ENCODE results near the gene KCNQ2.

The KCNQ2 gene

GRCh38 chr20:63423751-63424150 lies 48.7 kb downstream of the KCNQ2 start:
- H4K8ac ChIP-seq (ENCODE audit: low read depth, low read length), result no peak overlapping the region
- H3K4me1 ChIP-seq (ENCODE audit: control insufficient read depth, low read depth, low read length), result no peaks in the 10 kb centered on the region
- no peak for DNase-seq
- H3K36me3 ChIP-seq (ENCODE audit: control insufficient read depth, insufficient read depth, low read length), result no peaks in the 10 kb centered on the region
- H2BK120ac ChIP-seq (ENCODE audit: low read depth, low read length), result no peak overlapping the region
- no peak overlapping the region for H2BK5ac ChIP-seq (ENCODE audit: low read length)
- H3K9ac ChIP-seq (ENCODE audit: low read length), result no peak overlapping the region
- no CpG with 5 or more reads among the region's 21 CpGs for WGBS (ENCODE audit: extremely low coverage, insufficient coverage, low lambda C conversion rate)
- H2AK5ac ChIP-seq (ENCODE audit: low read length), result no peak overlapping the region
- H4K5ac ChIP-seq (ENCODE audit: low read length), result no peak overlapping the region
- H3K79me1 ChIP-seq (ENCODE audit: low read length), result no peaks in the 10 kb centered on the region
- no peak overlapping the region for H3K18ac ChIP-seq (ENCODE audit: low read length)
- H2BK15ac ChIP-seq (replicated peaks; ENCODE audit: low read depth), result no peak overlapping the region
- no peak overlapping the region for H3K4ac ChIP-seq (ENCODE audit: low read depth, low read length)
- no peak overlapping the region for H3K56ac ChIP-seq (ENCODE audit: low read length)
- H3K4me3 ChIP-seq (ENCODE audit: low read length), result no peak overlapping the region
- no peak overlapping the region for H3K4me2 ChIP-seq (ENCODE audit: low read length)
- H3K27ac ChIP-seq (ENCODE audit: low read depth, low read length), result no peak overlapping the region
- no peaks in the 10 kb centered on the region for H3K79me2 ChIP-seq (ENCODE audit: control insufficient read depth, insufficient read depth, low read length)
- H3K27me3 ChIP-seq (ENCODE audit: insufficient read depth, low read length, poor library complexity), result no peaks in the 10 kb centered on the region
- H3K23ac ChIP-seq (ENCODE audit: low read length), result no peak overlapping the region

- no peak overlapping the region for H3K56ac ChIP-seq (ENCODE audit: low read length)
- H2AK5ac ChIP-seq (ENCODE audit: low read length), result no peak overlapping the region
- no peak overlapping the region for H3K4me3 ChIP-seq (ENCODE audit: low read length)
- no peak overlapping the region for H2BK15ac ChIP-seq (replicated peaks; ENCODE audit: low read depth)
- H3K18ac ChIP-seq (ENCODE audit: low read length), result no peak overlapping the region
- no peak overlapping the region for H3K23ac ChIP-seq (ENCODE audit: low read length)
- H3K79me2 ChIP-seq (ENCODE audit: control insufficient read depth, insufficient read depth, low read length), result no peaks in the 10 kb centered on the region
- H3K36me3 ChIP-seq (ENCODE audit: control insufficient read depth, insufficient read depth, low read length), result no peaks in the 10 kb centered on the region
- no CpG with 5 or more reads among the region's 25 CpGs for WGBS (ENCODE audit: extremely low coverage, insufficient coverage, low lambda C conversion rate)
- no peak overlapping the region for H3K4ac ChIP-seq (ENCODE audit: low read depth, low read length)
- no peak overlapping the region for H3K9ac ChIP-seq (ENCODE audit: low read length)
- no peak overlapping the region for H2BK120ac ChIP-seq (ENCODE audit: low read depth, low read length)
- no peak overlapping the region for H4K8ac ChIP-seq (ENCODE audit: low read depth, low read length)
- H2BK5ac ChIP-seq (ENCODE audit: low read length), result no peak overlapping the region
- H3K4me2 ChIP-seq (ENCODE audit: low read length), result no peak overlapping the region
- no peaks in the 10 kb centered on the region for H3K27me3 ChIP-seq (ENCODE audit: insufficient read depth, low read length, poor library complexity)
- H3K27ac ChIP-seq (ENCODE audit: low read depth, low read length), result no peak overlapping the region
- DNase-seq, result no peak
- no peaks in the 10 kb centered on the region for H3K79me1 ChIP-seq (ENCODE audit: low read length)
- H3K4me1 ChIP-seq (ENCODE audit: control insufficient read depth, low read depth, low read length), result no peaks in the 10 kb centered on the region
- H4K5ac ChIP-seq (ENCODE audit: low read length), result no peak overlapping the region
Observed at GRCh38 chr20:63422653-63423052, 49.8 kb downstream of the KCNQ2 start.

GRCh38 chr20:63421913-63422312 lies 50.5 kb downstream of the KCNQ2 start:
- WGBS (ENCODE audit: extremely low coverage, insufficient coverage, low lambda C conversion rate), result no CpG with 5 or more reads among the region's 17 CpGs

GRCh38 chr20:63421094-63421692 lies 51.3 kb downstream of the KCNQ2 start:
- H2AK5ac ChIP-seq (ENCODE audit: low read length), result no peak overlapping the region
- no peak overlapping the region for H3K23ac ChIP-seq (ENCODE audit: low read length)
- H3K79me1 ChIP-seq (ENCODE audit: low read length), result no peaks in the 10 kb centered on the region
- no peak overlapping the region for H4K5ac ChIP-seq (ENCODE audit: low read length)
- H3K4me2 ChIP-seq (ENCODE audit: low read length), result no peak overlapping the region
- no peak overlapping the region for H3K27ac ChIP-seq (ENCODE audit: low read depth, low read length)
- no peak overlapping the region for H3K56ac ChIP-seq (ENCODE audit: low read length)
- no peaks in the 10 kb centered on the region for H3K36me3 ChIP-seq (ENCODE audit: control insufficient read depth, insufficient read depth, low read length)
- no peak for DNase-seq
- H2BK5ac ChIP-seq (ENCODE audit: low read length), result no peak overlapping the region
- no peak overlapping the region for H3K4ac ChIP-seq (ENCODE audit: low read depth, low read length)
- no peaks in the 10 kb centered on the region for H3K27me3 ChIP-seq (ENCODE audit: insufficient read depth, low read length, poor library complexity)
- H3K9ac ChIP-seq (ENCODE audit: low read length), result no peak overlapping the region
- no peak overlapping the region for H2BK120ac ChIP-seq (ENCODE audit: low read depth, low read length)
- H2BK15ac ChIP-seq (replicated peaks; ENCODE audit: low read depth), result no peak overlapping the region
- no peak overlapping the region for H4K8ac ChIP-seq (ENCODE audit: low read depth, low read length)
- H3K4me3 ChIP-seq (ENCODE audit: low read length), result no peak overlapping the region
- no peak overlapping the region for H3K18ac ChIP-seq (ENCODE audit: low read length)
- no CpG with 5 or more reads among the region's 29 CpGs for WGBS (ENCODE audit: extremely low coverage, insufficient coverage, low lambda C conversion rate)
- no peaks in the 10 kb centered on the region for H3K79me2 ChIP-seq (ENCODE audit: control insufficient read depth, insufficient read depth, low read length)
- no peaks in the 10 kb centered on the region for H3K4me1 ChIP-seq (ENCODE audit: control insufficient read depth, low read depth, low read length)

More at GRCh38 chr20:63421913-63422312, 50.5 kb downstream of the KCNQ2 start:
- H2BK15ac ChIP-seq (replicated peaks; ENCODE audit: low read depth), result no peak overlapping the region
- H3K4ac ChIP-seq (ENCODE audit: low read depth, low read length), result no peak overlapping the region
- no peak overlapping the region for H4K8ac ChIP-seq (ENCODE audit: low read depth, low read length)
- no peak for DNase-seq
- H3K18ac ChIP-seq (ENCODE audit: low read length), result no peak overlapping the region
- H3K27ac ChIP-seq (ENCODE audit: low read depth, low read length), result no peak overlapping the region
- H3K4me2 ChIP-seq (ENCODE audit: low read length), result no peak overlapping the region
- no peaks in the 10 kb centered on the region for H3K79me2 ChIP-seq (ENCODE audit: control insufficient read depth, insufficient read depth, low read length)
- no peak overlapping the region for H3K23ac ChIP-seq (ENCODE audit: low read length)
- no peaks in the 10 kb centered on the region for H3K27me3 ChIP-seq (ENCODE audit: insufficient read depth, low read length, poor library complexity)
- H4K5ac ChIP-seq (ENCODE audit: low read length), result no peak overlapping the region
- H3K36me3 ChIP-seq (ENCODE audit: control insufficient read depth, insufficient read depth, low read length), result no peaks in the 10 kb centered on the region
- no peak overlapping the region for H2AK5ac ChIP-seq (ENCODE audit: low read length)
- no peak overlapping the region for H2BK120ac ChIP-seq (ENCODE audit: low read depth, low read length)
- H3K4me1 ChIP-seq (ENCODE audit: control insufficient read depth, low read depth, low read length), result no peaks in the 10 kb centered on the region
- no peak overlapping the region for H3K56ac ChIP-seq (ENCODE audit: low read length)
- H2BK5ac ChIP-seq (ENCODE audit: low read length), result no peak overlapping the region
- no peak overlapping the region for H3K9ac ChIP-seq (ENCODE audit: low read length)
- no peaks in the 10 kb centered on the region for H3K79me1 ChIP-seq (ENCODE audit: low read length)
- H3K4me3 ChIP-seq (ENCODE audit: low read length), result no peak overlapping the region

GRCh38 chr20:63420359-63421093 lies 51.9 kb downstream of the KCNQ2 start:
- Histone ChIP-seq H3K56ac (ENCODE audit: low read length) (no peak overlapping the region), H3K4me2 (ENCODE audit: low read length) (no peak overlapping the region), H3K4me3 (ENCODE audit: low read length) (no peak overlapping the region), H2AK5ac (ENCODE audit: low read length) (no peak overlapping the region), H2BK120ac (ENCODE audit: low read depth, low read length) (no peak overlapping the region), H4K8ac (ENCODE audit: low read depth, low read length) (no peak overlapping the region), H3K79me1 (ENCODE audit: low read length) (no peaks in the 10 kb centered on the region), H3K9ac (ENCODE audit: low read length) (no peak overlapping the region), H3K36me3 (ENCODE audit: control insufficient read depth, insufficient read depth, low read length) (no peaks in the 10 kb centered on the region), H3K18ac (ENCODE audit: low read length) (no peak overlapping the region), H3K79me2 (ENCODE audit: control insufficient read depth, insufficient read depth, low read length) (no peaks in the 10 kb centered on the region), H3K4ac (ENCODE audit: low read depth, low read length) (no peak overlapping the region), H3K23ac (ENCODE audit: low read length) (no peak overlapping the region), H3K27ac (ENCODE audit: low read depth, low read length) (no peak overlapping the region), H3K4me1 (ENCODE audit: control insufficient read depth, low read depth, low read length) (no peaks in the 10 kb centered on the region), H3K27me3 (ENCODE audit: insufficient read depth, low read length, poor library complexity) (no peaks in the 10 kb centered on the region), H2BK5ac (ENCODE audit: low read length) (no peak overlapping the region), H2BK15ac (replicated peaks; ENCODE audit: low read depth) (no peak overlapping the region), H4K5ac (ENCODE audit: low read length) (no peak overlapping the region)
- DNase-seq, result no peak
- WGBS (ENCODE audit: extremely low coverage, insufficient coverage, low lambda C conversion rate), result no CpG with 5 or more reads among the region's 34 CpGs

Measured in mesendoderm (in vitro differentiated cells).